CD14-positive monocyte (primary cell): Measurements from ENCODE around the gene EXT2. TPM values are rescaled to one million over a fixed set of nuclear protein-coding genes. Genes with fewer than 3 reads are reported as not detected.

Experiments
- DNase-seq, 3 donors: peaks; one replicate each; pipeline ENCODE4 v3.0.0-alpha.2; 2011 to 2022
- H2AFZ ChIP-seq: 2 replicates; pipeline ENCODE4 v1.6.0; 2012; ENCODE audit warnings: mild to moderate bottlenecking, low read depth, low read length, inconsistent platforms; ENCODE audit not compliant: insufficient read depth, poor library complexity, severe bottlenecking
- H3K27ac ChIP-seq, 2 donors: 1 replicate in 1 of 2; 2 replicates in 1 of 2; pipeline ENCODE4 v1.5.1; 2012 to 2013; ENCODE audit warnings: low read length in 2 of 2, control low read depth in 1 of 2, inconsistent platforms in 1 of 2, low read depth in 1 of 2, mild to moderate bottlenecking in 1 of 2
- H3K27me3 ChIP-seq, 2 donors: one replicate each; pipeline versions ENCODE4 v1.6.0 to v1.6.1; 2011 to 2013; ENCODE audit warnings: low read length in 2 of 2; ENCODE audit not compliant: control insufficient read depth in 2 of 2, insufficient read depth in 2 of 2
- H3K36me3 ChIP-seq, 2 donors: replicated peaks in 1 of 2; 1 replicate in 1 of 2; 2 replicates in 1 of 2; pipeline versions ENCODE4 v1.5.1 to v1.6.1; 2012 to 2013; ENCODE audit warnings: low read length in 2 of 2, control low read depth in 1 of 2, inconsistent platforms in 1 of 2, mild to moderate bottlenecking in 1 of 2; ENCODE audit not compliant: insufficient read depth in 2 of 2, control insufficient read depth in 1 of 2
- H3K4me1 ChIP-seq, 2 donors: 1 replicate in 1 of 2; 2 replicates in 1 of 2; pipeline versions ENCODE4 v1.5.1 to v1.6.1; 2012 to 2013; ENCODE audit warnings: low read length in 2 of 2, control low read depth in 1 of 2, inconsistent platforms in 1 of 2, mild to moderate bottlenecking in 1 of 2, moderate library complexity in 1 of 2; ENCODE audit not compliant: insufficient read depth in 2 of 2, control insufficient read depth in 1 of 2
- H3K4me2 ChIP-seq: replicated peaks from 2 replicates; pipeline ENCODE3; 2012; ENCODE audit warnings: low read length, moderate library complexity, mild to moderate bottlenecking; ENCODE audit not compliant: poor library complexity, severe bottlenecking; ENCODE audit errors: extremely low read depth
- H3K4me3 ChIP-seq, 3 experiments: fragments of 200-600 bp in 1 of 3; sonication (generic) in 1 of 3; replicated peaks in 1 of 3; 1 replicate in 2 of 3; 2 replicates in 1 of 3; pipeline ENCODE4 v1.5.1; 2011 to 2013; ENCODE audit warnings: low read length in 3 of 3, mild to moderate bottlenecking in 3 of 3, control low read depth in 2 of 3, low read depth in 2 of 3, inconsistent platforms in 1 of 3, moderate library complexity in 1 of 3
- H3K79me2 ChIP-seq: 2 replicates; pipeline ENCODE4 v1.6.0; 2012; ENCODE audit warnings: mild to moderate bottlenecking, control low read depth, inconsistent platforms, low read length, moderate library complexity; ENCODE audit not compliant: insufficient read depth
- H3K9ac ChIP-seq: 2 replicates; pipeline ENCODE4 v1.6.0; 2017; ENCODE audit warnings: low read length, mild to moderate bottlenecking; ENCODE audit not compliant: insufficient read depth, poor library complexity, severe bottlenecking
- H3K9me3 ChIP-seq, 2 donors: replicated peaks in 1 of 2; 1 replicate in 1 of 2; 2 replicates in 1 of 2; pipeline versions ENCODE4 v1.5.1 to v1.6.1; 2012 to 2013; ENCODE audit warnings: low read length in 2 of 2, control low read depth in 1 of 2; ENCODE audit not compliant: control insufficient read depth in 1 of 2, insufficient read depth in 1 of 2
- H4K20me1 ChIP-seq: 2 replicates; pipeline ENCODE4 v1.6.0; 2012; ENCODE audit warnings: mild to moderate bottlenecking, low read length, control low read depth, moderate library complexity; ENCODE audit not compliant: insufficient read depth
- H3K27ac Mint-ChIP-seq, 7 donors: one replicate each; pipeline ENCODE4 v1.8.0; 2020; ENCODE audit warnings: mild to moderate bottlenecking in 7 of 7, mixed read lengths in 7 of 7, moderate library complexity in 6 of 7, inconsistent platforms in 2 of 7
- H3K27me3 Mint-ChIP-seq, 3 donors: one replicate each; pipeline ENCODE4 v1.8.0; 2021 to 2022; ENCODE audit warnings: low read depth in 3 of 3, mild to moderate bottlenecking in 3 of 3, mixed read lengths in 3 of 3, moderate library complexity in 3 of 3, inconsistent platforms in 1 of 3
- H3K36me3 Mint-ChIP-seq, 2 donors: one replicate each; pipeline ENCODE4 v1.8.0; 2020; ENCODE audit warnings: mixed read lengths in 2 of 2, inconsistent platforms in 1 of 2, mild to moderate bottlenecking in 1 of 2
- H3K4me1 Mint-ChIP-seq: one replicate; pipeline ENCODE4 v1.8.0; 2020; ENCODE audit warnings: mild to moderate bottlenecking, mixed read lengths
- H3K4me3 Mint-ChIP-seq, 2 donors: one replicate each; pipeline ENCODE4 v1.8.0; 2020; ENCODE audit warnings: mild to moderate bottlenecking in 2 of 2, mixed read lengths in 2 of 2, moderate library complexity in 1 of 2
- H3K9me3 Mint-ChIP-seq, 7 donors: one replicate each; pipeline ENCODE4 v1.8.0; 2020 to 2022; ENCODE audit warnings: mixed read lengths in 7 of 7, mild to moderate bottlenecking in 6 of 7, moderate library complexity in 6 of 7, inconsistent platforms in 2 of 7
- CTCF ChIP-seq: fragments of 200-600 bp; IDR thresholded peaks from one replicate; pipeline ENCODE4 v1.8.0; 2022; ENCODE audit warnings: antibody characterized with exemption, mild to moderate bottlenecking
- WGBS: methylation state at CpG from one replicate; pipeline ENCODE4 v1.1.5; 2013; ENCODE audit warnings: missing lambda C conversion rate; ENCODE audit not compliant: insufficient coverage; 5-methylcytosine and 5-hydroxymethylcytosine counted together
- intact Hi-C, 2 donors: fragments of 100-400 bp; cut with micrococcal nuclease; formaldehyde crosslinking; loops; one replicate each; pipeline versions ENCODE4 v1.15.0 to v1.15.1; 2023
- polyA plus RNA-seq, 3 donors: library from polyadenylated mRNA; depleted of rRNA in 1 of 3; unstranded in 2 of 3; stranded (reverse) in 1 of 3; fragments of 300-500 nt in 2 of 3; fragments of >200 nt in 1 of 3; fragmentation: Illumina TruSeq in 2 of 3; gene quantifications; 1 replicate in 2 of 3; 2 replicates in 1 of 3; pipeline ENCODE4 v1.2.3, GENCODE V29; 2012 to 2021

The EXT2 gene
- polyA plus RNA-seq, 3 donors = 17.2 to 41.1 (median 34.2) TPM

- no peak overlapping the region for H3K4me3 Mint-ChIP-seq
- H3K27me3 ChIP-seq = no peaks in the 10 kb centered on the region
- no peaks in the 10 kb centered on the region for H3K4me1 ChIP-seq
- no peak overlapping the region for H3K27ac ChIP-seq
- WGBS = no CpG with 5 or more reads among the region's 3 CpGs
- H3K79me2 ChIP-seq = no peaks in the 10 kb centered on the region
- no peak overlapping the region for H2AFZ ChIP-seq
- H3K27ac Mint-ChIP-seq = no peak overlapping the region
- H3K27me3 Mint-ChIP-seq = no peaks in the 10 kb centered on the region
- H3K4me2 ChIP-seq = no peak overlapping the region
- H3K9me3 ChIP-seq = no peaks in the 10 kb centered on the region
- no peak for DNase-seq
- peaks cover 37 to 47% of the 10 kb centered on the region in 2 donors for H3K36me3 Mint-ChIP-seq
- H3K9ac ChIP-seq = no peak overlapping the region
- H3K9me3 Mint-ChIP-seq = no peaks in the 10 kb centered on the region
- peaks cover 7 to 66% of the 10 kb centered on the region in 2 donors for H3K36me3 ChIP-seq
- intact Hi-C loops = no loop called here
- no peaks in the 10 kb centered on the region for H4K20me1 ChIP-seq
- TF ChIP-seq CTCF = no peak
- H3K4me1 Mint-ChIP-seq = no peaks in the 10 kb centered on the region
- H3K4me3 ChIP-seq = no peak overlapping the region
These were observed 40.9 kb downstream of the EXT2 start for GRCh38 chr11:44136176-44136945.

GRCh38 chr11:44137057-44137456 is 41.6 kb downstream of the EXT2 start:
- Histone ChIP-seq H2AFZ (no peak overlapping the region), H3K27ac (no peak overlapping the region), H3K9ac (no peak overlapping the region), H3K36me3 (peaks cover 7 to 59% of the 10 kb centered on the region in 2 donors), H3K4me2 (no peak overlapping the region), H3K79me2 (no peaks in the 10 kb centered on the region), H3K4me3 (no peak overlapping the region), H3K27me3 (no peaks in the 10 kb centered on the region), H3K4me1 (no peaks in the 10 kb centered on the region), H3K9me3 (no peaks in the 10 kb centered on the region), H4K20me1 (no peaks in the 10 kb centered on the region)
- Mint-ChIP-seq H3K36me3 (peaks cover 33 to 43% of the 10 kb centered on the region in 2 donors), H3K9me3 (no peaks in the 10 kb centered on the region), H3K27me3 (no peaks in the 10 kb centered on the region), H3K27ac (no peak overlapping the region), H3K4me3 (no peak overlapping the region), H3K4me1 (no peaks in the 10 kb centered on the region)
- intact Hi-C loops = no loop called here
- WGBS = no CpG with 5 or more reads among the region's 1 CpG
- DNase-seq = no peak
- no peak for TF ChIP-seq CTCF
